Measurements from ENCODE around the gene RAET1E.

DNA sequence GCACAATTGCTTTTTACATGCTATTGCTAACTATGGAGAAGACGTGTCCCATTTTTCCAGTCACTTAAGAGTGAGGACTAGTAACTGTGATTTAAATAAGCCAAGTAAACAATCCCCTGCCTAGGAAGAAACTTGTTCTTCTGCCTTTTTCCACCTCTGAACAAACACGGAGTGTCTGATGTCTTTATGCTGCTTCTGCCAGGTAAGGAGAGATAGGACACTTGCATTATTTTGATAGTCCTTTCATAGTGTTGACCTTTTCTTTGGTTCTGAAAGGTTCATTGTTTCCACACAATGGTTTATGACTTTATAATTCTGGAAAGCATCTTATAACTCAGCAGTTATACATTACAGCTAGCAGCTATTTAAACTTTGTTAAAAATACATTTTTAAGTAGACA is 42.2 kb downstream of the RAET1E start:
- TF ChIP-seq, protein P1, sequence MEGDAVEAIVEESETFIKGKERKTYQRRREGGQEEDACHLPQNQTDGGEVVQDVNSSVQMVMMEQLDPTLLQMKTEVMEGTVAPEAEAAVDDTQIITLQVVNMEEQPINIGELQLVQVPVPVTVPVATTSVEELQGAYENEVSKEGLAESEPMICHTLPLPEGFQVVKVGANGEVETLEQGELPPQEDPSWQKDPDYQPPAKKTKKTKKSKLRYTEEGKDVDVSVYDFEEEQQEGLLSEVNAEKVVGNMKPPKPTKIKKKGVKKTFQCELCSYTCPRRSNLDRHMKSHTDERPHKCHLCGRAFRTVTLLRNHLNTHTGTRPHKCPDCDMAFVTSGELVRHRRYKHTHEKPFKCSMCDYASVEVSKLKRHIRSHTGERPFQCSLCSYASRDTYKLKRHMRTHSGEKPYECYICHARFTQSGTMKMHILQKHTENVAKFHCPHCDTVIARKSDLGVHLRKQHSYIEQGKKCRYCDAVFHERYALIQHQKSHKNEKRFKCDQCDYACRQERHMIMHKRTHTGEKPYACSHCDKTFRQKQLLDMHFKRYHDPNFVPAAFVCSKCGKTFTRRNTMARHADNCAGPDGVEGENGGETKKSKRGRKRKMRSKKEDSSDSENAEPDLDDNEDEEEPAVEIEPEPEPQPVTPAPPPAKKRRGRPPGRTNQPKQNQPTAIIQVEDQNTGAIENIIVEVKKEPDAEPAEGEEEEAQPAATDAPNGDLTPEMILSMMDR (IDR thresholded peaks at IDR 0.05), result no peak
- no peak for TF ChIP-seq POLR2AphosphoS5 (IDR thresholded peaks at IDR 0.05; ENCODE audit: insufficient read depth in 1 of 2, low read depth in 1 of 2)
